Stimulated activated CD8-positive, alpha-beta memory T cell treated with anti-CD3 and anti-CD28 coated beads, Interleukin-7, amount 100 ng/mL, for 24 hours (primary cell): Measurements from ENCODE around the gene DNAH11.
"Not testable (repeated sequence)": the region's sequence is repeated elsewhere in the genome, so short reads cannot be mapped to it uniquely, and the experiment has no call there.

ENCODE experiments used
- DNase-seq: peaks from one replicate; pipeline ENCODE4 v3.0.0-alpha.2; 2020; ENCODE audit warnings: low read depth

DNAH11 gene

DNA sequence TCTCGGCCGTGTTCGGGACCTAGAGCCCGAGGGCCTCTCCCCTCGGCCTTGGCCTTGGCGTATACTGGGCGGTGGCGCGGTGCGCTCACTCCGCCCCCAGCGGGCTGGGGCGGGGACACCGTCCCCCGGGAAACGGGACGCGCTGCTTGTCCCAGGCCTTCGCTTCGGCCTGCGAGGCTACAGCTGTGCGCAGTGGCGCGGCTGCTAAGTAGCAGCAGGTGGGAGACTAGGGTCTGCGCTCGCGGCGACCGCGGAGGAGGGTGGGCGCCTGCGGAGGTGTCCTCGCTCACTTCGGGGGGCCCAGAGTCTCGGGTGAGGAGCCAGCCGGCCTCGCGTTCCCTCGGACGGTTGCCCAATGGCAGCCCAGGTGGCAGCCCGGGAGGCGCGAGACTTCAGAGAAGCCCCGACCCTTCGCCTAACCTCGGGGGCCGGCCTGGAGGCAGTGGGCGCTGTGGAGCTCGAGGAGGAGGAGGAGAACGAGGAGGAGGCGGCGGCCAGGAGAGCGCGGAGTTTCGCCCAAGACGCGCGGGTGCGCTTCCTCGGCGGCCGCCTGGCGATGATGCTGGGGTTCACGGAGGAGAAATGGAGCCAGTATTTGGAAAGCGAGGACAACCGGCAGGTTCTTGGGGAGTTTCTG, at the start of gene DNAH11:
TSS of gene DNAH11 (plus strand) at position 149 of the 637 bp plus-strand sequence. CDS start at position 356, 207 bp downstream.
- no peak for DNase-seq

DNA sequence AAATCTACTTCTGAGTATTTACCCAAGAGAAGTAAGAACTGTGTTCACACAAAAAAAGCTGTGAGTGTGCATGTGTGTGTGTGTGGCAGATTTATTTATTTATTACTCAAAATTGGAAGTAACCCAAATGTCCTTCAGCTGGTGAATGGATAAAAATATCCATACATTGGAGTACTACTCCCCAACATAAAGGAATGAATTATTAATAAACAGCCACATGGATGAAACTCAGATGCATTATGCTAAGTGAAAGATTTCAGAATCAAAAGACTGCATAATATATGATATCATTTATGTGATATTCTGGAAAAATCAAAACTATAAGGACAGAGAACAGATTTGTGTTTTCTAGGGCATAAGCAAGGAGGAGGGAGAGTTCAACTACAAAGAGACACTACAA, 47.1 kb upstream of the DNAH11 start:
- DNase-seq, result no peak

GRCh38 chr7:21497072-21497471, 45.8 kb upstream of the DNAH11 start:
- DNase-seq, result no peak

DNA sequence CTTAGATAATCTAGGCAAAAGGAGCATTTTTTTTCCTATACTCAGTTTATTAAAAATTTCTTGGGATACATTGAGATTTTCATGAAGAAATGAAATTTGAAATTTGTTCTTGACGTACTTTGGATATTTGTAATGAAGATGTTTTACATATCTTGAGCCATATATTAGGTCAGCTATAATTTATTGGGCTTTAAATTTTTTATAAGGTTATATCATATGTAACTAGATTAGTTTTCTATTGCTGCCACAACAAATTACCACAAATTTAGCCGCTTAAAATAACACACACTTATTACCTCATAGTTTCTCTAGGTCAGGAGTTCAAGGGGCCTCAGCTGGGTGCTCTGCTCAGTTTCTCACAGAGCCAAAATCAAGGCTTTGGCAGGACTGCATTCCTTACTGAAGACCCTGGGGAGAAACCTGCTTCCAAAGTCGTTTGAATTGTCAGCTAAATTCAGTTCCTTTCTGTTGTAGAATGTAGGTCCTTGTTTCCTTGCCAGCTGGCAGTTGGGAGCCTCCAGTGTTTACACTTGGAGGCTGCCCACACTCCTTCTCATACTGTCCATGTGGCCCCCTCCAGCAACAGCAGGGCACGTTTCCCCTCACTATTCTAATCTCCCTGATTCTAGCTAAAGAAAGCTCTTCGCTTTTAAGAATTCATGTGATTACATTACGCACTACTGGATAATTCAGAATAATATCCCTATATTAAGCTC, 42.6 kb upstream of the DNAH11 start:
- DNase-seq, result no peak

GRCh38 chr7:21504021-21504420, 38.8 kb upstream of the DNAH11 start:
- no peak for DNase-seq

DNA sequence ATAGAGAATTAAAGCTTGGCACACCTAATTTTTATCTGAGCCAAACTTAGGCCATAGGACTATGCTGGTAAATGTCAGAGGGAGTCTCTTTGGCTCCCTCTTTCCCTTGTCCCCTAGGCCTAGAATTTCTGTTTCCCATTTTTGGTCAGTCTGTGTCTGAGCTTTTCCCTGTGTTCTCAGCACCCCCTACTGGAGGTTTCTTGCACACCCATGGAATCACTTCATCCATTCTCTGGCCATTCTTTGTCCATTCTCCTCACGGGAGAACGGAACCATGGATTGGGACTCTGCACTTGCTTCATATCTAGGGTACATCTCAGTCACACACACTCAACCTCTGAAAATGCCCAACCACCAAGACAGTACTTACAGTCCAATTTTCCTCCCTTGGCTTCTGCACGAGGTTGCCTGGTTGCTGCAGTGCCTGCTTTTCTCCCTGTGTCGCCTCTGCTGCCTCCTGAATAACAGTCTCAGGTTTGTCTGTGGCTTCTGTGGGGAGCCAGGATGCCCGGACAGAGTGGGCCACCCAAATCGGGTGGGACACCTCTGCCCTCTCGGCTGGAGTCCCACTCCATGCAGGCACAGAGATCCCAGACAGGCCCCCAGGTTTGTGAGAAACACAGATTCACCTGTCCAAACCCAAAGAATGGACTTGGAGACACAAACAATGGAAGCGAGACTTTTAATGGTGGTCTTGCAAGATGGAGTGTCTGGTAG, 35.1 kb upstream of the DNAH11 start:
- no peak for DNase-seq

DNA sequence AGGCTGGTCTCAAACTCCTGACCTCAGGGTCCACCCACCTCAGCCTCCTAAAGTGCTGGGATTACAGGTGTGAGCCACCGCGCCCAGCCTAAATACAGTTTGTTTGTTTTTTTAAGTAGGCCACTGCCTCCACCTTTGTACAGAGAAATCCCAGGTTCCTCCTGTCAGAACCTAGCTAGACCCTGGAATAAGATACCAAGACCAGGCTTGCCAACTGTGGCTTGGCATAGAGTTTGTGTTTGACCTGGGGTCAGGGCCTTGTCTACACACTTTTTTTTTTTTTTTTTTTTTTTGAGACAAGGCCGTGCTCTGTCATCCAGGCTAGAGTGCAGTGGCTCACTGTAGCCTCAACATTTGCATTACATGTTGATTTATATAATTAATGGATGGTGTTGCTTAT, 34.3 kb upstream of the DNAH11 start:
- DNase-seq, result no peak

DNA sequence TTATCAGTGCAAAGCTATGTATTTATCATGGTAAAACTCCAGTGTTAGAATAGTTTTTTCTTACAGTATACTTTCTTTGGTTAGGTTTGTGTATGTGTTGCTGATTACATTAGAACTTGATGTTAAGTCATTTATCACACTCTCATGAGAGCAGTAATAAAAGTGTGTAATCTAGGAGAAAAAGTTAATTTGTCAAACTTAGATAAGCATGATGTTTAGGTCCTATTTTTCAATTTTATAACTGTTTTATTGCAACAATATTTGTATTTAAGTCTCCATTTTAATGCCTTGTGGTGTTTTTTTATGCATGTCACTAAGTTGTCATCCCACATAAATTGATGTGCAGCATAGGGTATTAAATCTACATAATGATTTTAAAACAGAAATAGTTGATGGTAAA, 28.8 kb upstream of the DNAH11 start:
- no peak for DNase-seq

- DNase-seq, result no peak
These were observed 18.2 kb upstream of the DNAH11 start for GRCh38 chr7:21524680-21525079.

DNA sequence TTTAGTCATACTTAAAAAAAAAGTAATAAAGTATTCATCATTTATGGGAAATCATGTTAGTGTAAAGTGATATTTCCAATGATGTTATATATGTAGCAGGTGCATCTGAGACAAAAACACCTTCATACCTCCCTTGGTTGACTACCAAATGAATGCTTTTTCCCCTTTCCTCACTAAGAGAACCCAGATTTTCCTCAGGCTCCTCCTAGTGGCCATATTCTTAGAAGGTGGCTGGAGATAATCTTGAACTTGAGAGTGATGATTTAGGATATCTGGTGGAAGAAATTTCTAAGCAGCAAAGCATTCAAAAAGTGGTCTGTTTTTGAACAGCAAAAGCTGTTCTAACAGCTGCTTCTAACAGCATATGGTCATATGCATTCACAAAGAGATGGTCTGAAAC, 16.8 kb upstream of the DNAH11 start:
- DNase-seq, result no peak

- DNase-seq, result no peak
These were observed 16.4 kb upstream of the DNAH11 start for GRCh38 chr7:21526448-21526847.

GRCh38 chr7:21532485-21532884, 10.4 kb upstream of the DNAH11 start:
- not testable (repeated sequence) for DNase-seq

DNA sequence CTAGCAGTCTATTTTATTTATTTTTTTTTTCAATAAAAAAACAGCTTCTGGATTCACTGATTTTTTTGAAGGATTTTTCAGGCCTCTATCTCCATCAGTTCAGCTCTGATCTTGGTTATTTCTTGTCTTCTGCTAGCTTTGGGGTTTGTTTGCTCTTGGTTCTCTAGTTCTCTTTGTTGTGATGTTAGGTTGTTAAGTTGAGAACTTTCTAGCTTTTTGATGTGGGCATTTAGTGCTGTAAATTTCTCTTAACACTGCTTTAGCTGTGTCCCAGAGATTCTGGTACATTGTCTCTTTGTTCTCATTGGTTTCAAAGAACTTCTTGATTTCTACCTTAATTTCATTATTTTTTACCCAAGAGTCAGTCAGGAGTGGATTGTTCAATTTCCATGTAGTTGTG, 9.2 kb upstream of the DNAH11 start:
- DNase-seq, result not testable (repeated sequence)

DNA sequence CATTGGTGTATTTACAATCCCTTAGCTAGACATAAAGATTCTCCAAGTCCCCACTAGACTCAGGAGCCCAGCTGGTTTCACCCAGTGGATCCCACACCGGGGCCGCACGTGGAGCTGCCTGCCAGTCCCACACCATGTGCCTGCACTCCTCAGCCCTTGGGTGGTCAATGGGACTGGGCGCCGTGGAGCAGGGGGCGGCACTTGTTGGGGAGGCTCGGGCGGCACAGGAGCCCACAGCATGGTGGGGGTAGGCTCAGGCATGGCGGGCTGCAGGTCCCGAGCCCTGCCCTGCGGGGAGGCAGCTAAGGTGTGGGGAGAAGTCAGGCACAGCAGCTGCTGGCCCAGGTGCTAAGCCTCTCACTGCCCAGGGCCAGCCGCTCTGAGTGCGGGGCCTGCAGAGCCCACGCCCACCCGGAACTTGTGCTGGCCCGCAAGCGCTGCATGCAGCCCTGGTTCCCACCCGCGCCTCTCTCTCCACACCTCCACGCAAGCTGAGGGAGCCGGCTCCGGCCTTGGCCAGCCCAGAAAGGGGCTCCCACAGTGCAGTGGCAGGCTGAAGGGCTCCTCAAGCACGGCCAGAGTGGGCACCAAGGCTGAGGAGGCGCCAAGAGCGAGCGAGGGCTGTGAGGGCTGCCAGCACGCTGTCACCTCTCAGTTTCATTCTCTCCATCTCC, 6.3 kb upstream of the DNAH11 start:
- DNase-seq, result not testable (repeated sequence)

DNA sequence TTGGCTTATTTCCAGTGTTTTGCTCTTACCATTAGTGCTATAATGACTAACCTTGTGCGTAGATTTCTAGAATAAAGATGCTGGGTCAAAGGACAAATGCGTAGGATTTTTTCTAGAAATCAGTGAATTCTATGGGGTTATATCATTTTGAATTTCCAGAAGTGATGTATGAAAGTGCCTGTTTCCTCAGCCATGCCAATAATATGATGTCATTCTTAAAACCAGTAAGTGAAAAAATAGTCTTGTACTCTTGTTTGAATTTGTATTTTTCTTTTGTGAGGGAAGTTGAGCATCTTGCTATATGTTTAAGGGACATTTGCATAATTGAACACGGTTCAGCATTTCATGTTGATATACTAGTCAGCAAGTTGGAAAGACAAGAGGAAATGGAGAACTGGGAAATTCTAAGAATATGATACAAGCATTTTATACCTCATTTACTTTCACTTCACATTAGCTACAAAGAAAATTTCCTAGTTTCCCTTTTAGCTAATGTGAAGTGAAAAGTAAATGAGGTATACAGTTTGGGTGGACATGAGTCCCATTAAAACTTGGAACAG, 3.8 kb upstream of the DNAH11 start:
- DNase-seq, result no peak

- DNase-seq, result no peak
These were observed 876 bp downstream of the DNAH11 start for GRCh38 chr7:21543528-21544302.

DNA sequence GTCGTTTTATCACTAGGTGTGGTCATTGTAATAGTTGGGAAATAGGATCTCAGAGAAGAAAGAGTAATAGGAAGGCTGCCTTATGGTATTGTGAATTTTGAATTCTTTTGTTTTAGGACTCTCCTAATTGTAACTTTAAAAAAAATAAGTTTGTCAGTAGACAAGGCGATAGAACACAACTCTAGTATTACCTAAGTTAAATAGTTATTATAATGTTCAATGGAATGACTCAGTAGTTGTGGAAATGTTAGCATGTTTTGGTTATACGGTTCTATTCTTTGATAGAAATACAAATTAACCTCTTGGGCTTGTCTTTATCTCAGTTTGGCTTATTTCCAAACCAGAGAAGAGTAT, 1.4 kb downstream of the DNAH11 start:
- DNase-seq, result no peak

- no peak for DNase-seq
These were observed 1.9 kb downstream of the DNAH11 start for GRCh38 chr7:21544715-21545114.

DNA sequence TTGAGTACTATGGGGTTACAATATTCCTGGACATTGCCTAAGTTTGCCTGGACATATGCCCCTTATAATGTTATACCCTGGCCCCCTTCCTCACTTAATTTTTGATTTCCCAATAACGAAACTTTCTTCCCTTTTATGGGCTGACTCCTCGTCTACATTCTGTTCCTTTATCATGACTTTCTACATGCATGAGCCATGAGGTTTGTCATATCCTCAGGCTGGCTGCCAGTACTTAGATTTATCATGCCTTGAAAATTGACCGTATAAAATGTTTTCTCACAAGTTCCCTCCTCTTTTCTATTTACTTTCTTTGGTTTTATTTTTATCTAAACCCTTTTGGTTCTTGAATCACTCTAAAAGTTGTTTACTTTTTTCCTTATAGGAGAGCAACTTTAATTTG, 4.7 kb downstream of the DNAH11 start:
- DNase-seq, result no peak

GRCh38 chr7:21548491-21548890, 5.7 kb downstream of the DNAH11 start:
- DNase-seq, result no peak

DNA sequence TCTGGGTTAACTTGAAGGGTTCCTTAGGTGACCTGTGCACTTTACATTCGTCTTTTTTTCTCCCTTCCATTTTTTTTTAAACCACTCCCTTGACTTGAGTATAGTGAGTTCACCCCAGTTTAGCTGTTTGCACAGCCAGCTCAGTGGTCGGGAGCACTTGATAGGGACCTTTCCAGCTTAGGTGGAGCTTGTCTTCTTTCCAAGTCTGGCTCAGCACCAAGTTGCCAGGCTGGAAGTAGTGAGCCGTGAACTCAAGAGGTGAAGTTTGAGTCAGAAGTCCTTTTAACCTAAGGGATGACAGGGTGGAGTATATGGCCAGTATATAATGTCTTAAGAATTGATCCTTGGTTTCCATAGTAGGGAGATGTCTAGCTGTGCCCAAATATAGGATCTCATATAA, 7.2 kb downstream of the DNAH11 start:
- DNase-seq, result no peak
